Hematopoietic multipotent progenitor cell treated with erythropoietin and hydrocortisone succinate and interleukin-3 and kit ligand, for 6 days (in vitro differentiated cells): ENCODE measurements around the gene EVL.

Experiments
- DNase-seq: peaks from one replicate; pipeline ENCODE4 v3.0.0-alpha.2; 2015

Gene EVL

DNA sequence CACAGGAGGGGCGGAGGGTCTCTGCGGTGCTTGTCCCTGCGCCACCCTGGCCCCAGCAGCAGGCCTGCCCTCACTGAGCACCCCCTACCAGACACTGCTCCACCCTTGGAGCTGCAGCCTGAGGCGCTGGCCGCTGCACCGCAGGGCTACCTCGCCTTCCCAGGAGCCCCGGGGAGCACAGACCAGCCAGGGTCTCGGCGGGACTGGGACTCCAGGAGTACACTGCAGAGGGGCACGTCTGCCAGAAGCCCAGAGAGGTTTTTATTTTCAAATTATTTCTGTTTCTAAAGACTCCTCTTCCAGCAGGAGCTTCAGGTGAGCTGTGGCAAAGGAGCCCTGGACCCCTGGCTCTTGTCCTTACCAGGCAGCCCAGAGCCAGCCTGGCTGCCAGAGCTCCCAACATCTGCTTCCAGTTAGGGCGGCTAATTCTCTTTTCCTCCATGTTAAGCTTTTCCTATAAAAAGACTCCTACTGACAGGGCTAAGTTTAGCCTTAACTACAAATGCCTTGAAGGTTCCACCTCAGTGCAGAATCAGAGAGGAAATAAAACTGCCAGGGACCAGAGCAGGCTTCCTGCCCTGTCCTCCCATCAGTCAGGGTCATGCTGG, 67.8 kb downstream of the EVL start:
- no peak for DNase-seq

GRCh38 chr14:100134586-100134985, 69.4 kb downstream of the EVL start:
- no peak for DNase-seq

GRCh38 chr14:100135073-100135472, 69.9 kb downstream of the EVL start:
- DNase-seq: no peak

DNA sequence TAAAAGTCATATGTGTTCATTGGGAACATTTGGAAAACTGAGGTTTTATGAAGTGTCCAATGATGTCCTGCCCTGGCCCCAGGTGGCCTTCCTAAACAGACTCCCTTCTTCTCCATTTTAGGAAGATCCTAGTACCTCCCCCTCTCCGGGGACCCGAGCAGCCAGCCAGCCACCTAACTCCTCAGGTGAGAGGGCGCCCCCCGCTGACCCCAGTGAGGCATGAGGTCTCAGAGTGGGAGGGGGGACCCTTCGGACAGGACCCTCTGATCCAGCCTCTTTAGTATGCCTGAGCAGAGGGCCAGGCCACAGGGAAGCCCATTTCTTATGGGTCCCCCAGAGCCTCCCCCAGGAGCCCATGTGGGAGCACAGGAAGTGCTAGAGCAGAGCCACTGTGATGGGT, 70.6 kb downstream of the EVL start:
- DNase-seq: no peak

- no peak for DNase-seq
Measured at GRCh38 chr14:100137173-100137572, 72.0 kb downstream of the EVL start.

- peak; percentile 34 for DNase-seq
Measured at GRCh38 chr14:100138082-100138787, 73.0 kb downstream of the EVL start.

DNA sequence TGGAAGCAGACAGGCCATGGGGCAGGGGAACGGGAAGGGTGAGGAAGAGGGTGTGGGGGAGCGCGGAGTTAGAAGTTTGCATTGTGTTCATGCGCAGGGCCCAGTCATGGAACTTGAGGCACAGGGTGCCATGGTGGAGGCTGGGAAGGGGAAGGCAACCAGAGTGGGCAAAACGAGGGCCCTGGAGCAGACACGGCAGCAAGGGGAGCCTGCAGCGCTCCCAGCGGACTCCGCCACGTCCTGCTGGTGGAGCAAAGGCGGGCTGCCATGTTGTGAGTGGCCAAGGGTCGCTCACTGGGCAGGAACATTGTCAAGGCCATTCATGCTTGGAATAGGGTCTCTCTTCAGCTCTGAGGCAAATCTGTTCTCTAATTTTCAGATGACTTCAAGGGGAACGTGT, 73.7 kb downstream of the EVL start:
- no peak for DNase-seq

DNA sequence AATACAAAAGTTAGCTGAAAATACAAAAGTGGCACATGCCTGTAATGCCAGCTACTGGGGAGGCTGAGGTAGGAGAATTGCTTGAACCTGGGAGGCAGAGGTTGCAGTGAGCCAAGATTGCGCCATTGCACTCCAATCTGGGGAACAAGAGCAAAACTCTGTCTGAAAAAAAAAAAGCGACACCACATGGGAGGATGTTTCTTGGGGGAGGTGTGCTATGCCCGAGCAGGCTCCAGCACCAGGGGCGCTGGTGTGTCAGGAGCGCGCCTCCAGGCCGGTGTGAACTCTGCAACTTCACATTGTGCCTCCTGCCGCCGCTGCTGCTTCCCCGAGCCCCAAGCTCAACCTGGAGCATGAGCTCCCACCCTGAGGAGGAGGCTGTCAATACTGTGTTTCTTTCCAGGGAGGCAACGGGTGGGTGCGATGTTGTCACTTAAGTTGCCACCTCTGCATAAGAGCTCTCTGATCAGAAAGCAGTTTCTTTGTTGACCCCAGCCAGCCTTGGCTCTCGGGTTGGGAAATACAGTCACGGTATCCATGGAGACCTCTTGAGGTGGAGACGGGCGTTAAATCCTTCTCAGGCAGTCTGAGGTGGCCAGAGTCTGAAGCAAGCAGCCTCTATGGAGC, 75.3 kb downstream of the EVL start:
- DNase-seq: peak; percentile 85

GRCh38 chr14:100141098-100141497, 75.9 kb downstream of the EVL start:
- no peak for DNase-seq

GRCh38 chr14:100142073-100143040, 77.1 kb downstream of the EVL start:
- peak; percentile 99 for DNase-seq

GRCh38 chr14:100143523-100143922, 78.3 kb downstream of the EVL start:
- no peak for DNase-seq

DNA sequence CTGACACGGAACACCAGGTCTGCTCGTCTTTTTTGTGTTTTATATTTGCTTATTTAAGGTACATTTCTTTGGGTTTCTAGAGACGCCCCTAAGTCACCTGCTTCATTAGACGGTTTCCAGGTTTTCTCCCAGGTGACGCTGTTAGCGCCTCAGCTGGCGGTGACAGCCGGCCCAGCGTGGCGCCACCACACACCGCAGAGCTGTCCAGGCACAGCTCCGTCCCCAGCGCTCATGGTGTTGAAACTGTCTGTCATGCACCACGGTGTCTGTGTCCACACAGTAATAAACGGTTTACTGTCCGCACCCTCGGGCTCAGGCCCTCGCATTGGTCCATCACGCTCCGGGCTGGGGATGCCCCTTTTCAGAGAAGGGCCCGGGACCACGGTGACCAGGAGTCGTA, 78.7 kb downstream of the EVL start:
- DNase-seq: no peak

- DNase-seq: no peak
Measured at GRCh38 chr14:100144645-100144995, 79.4 kb downstream of the EVL start.

GRCh38 chr14:100144996-100145646, 79.9 kb downstream of the EVL start:
- DNase-seq: peak; percentile 67

DNA sequence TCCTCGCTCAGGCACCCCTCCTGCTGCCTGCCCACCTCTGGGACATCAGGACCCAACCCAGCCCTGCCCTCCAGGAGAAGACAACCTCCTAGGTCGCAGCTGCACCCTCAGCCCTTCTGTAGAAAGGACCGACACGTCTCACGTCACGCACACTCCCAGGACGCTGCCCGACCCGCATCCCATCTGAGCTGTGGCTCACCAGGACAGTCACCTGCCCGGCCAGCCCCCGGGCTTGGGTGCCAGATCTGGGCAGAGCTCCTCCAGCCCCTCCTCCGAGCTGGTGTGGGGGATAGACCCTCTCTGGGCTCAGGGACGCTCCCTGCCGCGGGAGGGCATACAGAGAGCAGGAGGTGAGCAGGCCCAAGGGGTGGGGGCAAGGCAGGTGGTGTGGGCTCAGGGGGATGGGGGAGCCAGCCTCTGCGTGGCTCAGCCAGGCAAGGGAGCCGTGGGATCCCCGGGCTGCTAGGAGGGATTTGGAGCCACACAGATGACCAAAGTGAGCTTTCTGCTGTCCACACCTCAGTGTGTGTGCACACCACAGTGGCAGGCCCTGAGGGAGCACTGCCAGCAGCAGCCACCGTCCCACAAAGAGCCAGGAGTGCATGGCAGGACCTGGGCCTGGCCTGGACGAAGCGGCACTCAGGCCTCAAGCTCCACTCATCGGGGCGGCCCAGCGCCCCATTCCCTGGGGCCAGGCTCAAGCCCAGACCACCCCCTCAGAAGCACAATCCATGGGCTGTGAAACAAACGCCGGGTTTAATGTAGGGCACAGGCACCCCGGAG, 80.7 kb downstream of the EVL start:
- DNase-seq: no peak

- peak; percentile 67 for DNase-seq
Measured at GRCh38 chr14:100146531-100147091, 81.4 kb downstream of the EVL start.

DNA sequence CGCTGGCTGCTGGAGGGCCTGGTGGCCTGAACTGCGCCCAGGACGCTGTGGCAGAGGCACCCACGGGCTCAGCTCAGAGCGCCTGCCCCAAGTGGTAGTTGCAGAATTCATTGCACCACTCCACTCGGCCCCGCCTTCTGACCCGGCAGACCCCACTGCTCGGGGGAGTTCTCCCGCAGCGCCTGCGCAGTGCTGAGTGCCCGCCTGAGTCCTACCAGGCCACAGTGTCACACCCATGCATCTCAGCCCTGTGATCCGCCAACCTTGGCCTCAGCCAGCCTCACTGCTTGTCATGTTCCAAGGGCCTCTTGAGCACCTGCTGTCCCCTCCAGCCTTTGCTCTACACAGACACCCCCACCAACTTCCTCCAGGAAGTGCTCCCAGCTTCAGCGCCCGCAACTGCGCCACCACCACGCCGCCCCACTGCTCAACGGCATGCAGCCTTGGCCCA, 82.0 kb downstream of the EVL start:
- DNase-seq: peak; percentile 76

- DNase-seq: no peak
Measured at GRCh38 chr14:100147691-100148464, 82.7 kb downstream of the EVL start.

DNA sequence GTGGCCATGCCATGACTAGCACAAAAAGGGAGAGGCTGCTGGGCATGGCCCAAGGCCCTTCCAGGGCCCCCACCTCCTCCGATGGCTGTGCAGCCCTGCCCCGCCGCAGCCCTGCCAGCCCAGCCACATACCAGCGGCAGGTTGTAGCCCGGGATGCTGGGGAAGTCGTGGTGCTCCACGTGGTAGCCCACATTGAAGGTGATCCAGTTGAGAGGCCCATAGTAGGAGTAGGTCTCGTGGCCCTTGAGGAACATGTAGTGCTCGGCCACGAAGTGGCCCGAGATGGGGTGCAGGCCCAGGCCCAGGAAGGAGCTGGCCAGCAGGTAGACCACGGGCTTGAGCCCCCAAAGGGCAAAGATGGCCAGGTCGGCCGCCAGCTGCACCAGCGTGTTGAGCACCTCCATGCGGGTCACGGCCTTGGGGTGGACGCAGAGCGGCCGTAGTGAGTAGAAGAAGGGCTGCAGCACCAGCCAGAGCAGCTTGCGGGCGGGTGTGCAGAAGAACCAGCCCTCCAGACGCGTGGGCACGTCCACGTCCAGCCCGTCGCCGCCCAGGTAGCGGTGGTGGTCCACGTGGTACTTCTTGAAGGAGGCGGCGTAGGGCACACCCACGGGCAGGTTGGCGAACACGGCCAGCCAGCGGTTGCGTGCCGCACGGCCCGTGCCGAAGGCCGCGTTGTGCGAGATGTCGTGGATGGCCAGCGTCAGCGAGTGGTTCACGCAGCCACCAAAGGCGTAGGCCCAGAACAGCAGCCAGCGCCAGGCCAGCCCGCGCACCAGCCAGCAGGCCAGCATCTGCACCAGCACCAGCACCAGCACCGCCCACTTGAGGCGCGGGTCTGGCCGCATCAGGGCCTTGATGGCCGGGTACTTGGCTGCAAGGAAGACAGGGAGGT, 83.9 kb downstream of the EVL start:
- no peak for DNase-seq
